GM12892 (cell line): ENCODE data around the gene TULP4.
"Not testable (repeated sequence)": the region's sequence is repeated elsewhere in the genome, so short reads cannot be mapped to it uniquely, and the experiment has no call there.

Source experiments
- DNase-seq: peaks from one replicate; pipeline ENCODE4 v3.0.0; 2011; ENCODE audit not compliant: insufficient read length
- FAIRE-seq: peaks from 2 replicates; lab custom pipeline; 2011; peaks lifted over from hg19 to GRCh38; lab: Jason Lieb, UNC
- POLR2A ChIP-seq: IDR thresholded peaks from 2 replicates; pipeline ENCODE4 v1.6.1; 2011; ENCODE audit warnings: low read depth, low read length, control low read depth
- POLR2AphosphoS5 ChIP-seq: IDR thresholded peaks from 2 replicates; pipeline ENCODE4 v1.6.1; 2011; ENCODE audit warnings: low read depth, low read length, control low read depth
- TAF1 ChIP-seq: IDR thresholded peaks from 2 replicates; pipeline ENCODE4 v1.6.1; 2011; ENCODE audit warnings: low read depth, mild to moderate bottlenecking, control low read depth, low read length, borderline replicate concordance

TULP4 gene

GRCh38 chr6:158543606-158544185, 231.4 kb downstream of the TULP4 start:
- TF ChIP-seq POLR2A (no peak), TAF1 (no peak), POLR2AphosphoS5 (no peak)
- no peak for FAIRE-seq
- no peak for DNase-seq

GRCh38 chr6:158544428-158544827, 232.2 kb downstream of the TULP4 start:
- no peak for TF ChIP-seq POLR2A
- TF ChIP-seq POLR2AphosphoS5, result no peak
- TF ChIP-seq TAF1, result no peak
- DNase-seq (no peak), FAIRE-seq (no peak)

- TF ChIP-seq POLR2AphosphoS5, result no peak
- no peak for TF ChIP-seq TAF1
- no peak for TF ChIP-seq POLR2A
- DNase-seq (no peak), FAIRE-seq (no peak)
These were observed 233.0 kb downstream of the TULP4 start for GRCh38 chr6:158545043-158545966.

- FAIRE-seq, result no peak
- TF ChIP-seq POLR2A (no peak), TAF1 (no peak), POLR2AphosphoS5 (no peak)
- DNase-seq, result no peak
These were observed 236.3 kb downstream of the TULP4 start for GRCh38 chr6:158548418-158549161.

GRCh38 chr6:158552055-158552795, 240.0 kb downstream of the TULP4 start:
- TF ChIP-seq POLR2AphosphoS5 (no peak), TAF1 (no peak), POLR2A (no peak)
- DNase-seq (no peak), FAIRE-seq (no peak)

GRCh38 chr6:158552796-158553138, 240.5 kb downstream of the TULP4 start:
- no peak for DNase-seq
- TF ChIP-seq TAF1 (no peak), POLR2A (no peak), POLR2AphosphoS5 (no peak)
- FAIRE-seq, result no peak

- DNase-seq (no peak), FAIRE-seq (no peak)
- TF ChIP-seq TAF1 (no peak), POLR2A (no peak), POLR2AphosphoS5 (no peak)
These were observed 242.5 kb downstream of the TULP4 start for GRCh38 chr6:158554611-158555361.

- no peak for DNase-seq
- TF ChIP-seq TAF1 (no peak), POLR2A (no peak), POLR2AphosphoS5 (no peak)
- FAIRE-seq, result no peak
These were observed 243.8 kb downstream of the TULP4 start for GRCh38 chr6:158556113-158556512.

GRCh38 chr6:158557110-158557509, 244.8 kb downstream of the TULP4 start:
- FAIRE-seq, DNase-seq: not testable (repeated sequence)

GRCh38 chr6:158557927-158558326, 245.7 kb downstream of the TULP4 start:
- DNase-seq (no peak), FAIRE-seq (no peak)
- TF ChIP-seq POLR2A (no peak), TAF1 (no peak), POLR2AphosphoS5 (no peak)
